Ascending aorta (tissue), 2 donors: ENCODE measurements around the gene COQ8A. TPM values are rescaled to one million over a fixed set of nuclear protein-coding genes. Genes with fewer than 3 reads are reported as not detected.

Experiments
- DNase-seq, 2 donors: peaks; one replicate each; pipeline ENCODE4 v3.0.0-alpha.2; 2019; ENCODE audit warnings: low spot score in 2 of 2
- H3K27ac ChIP-seq, 2 donors: fragments of 200-600 bp; sonication (generic); one replicate each; pipeline ENCODE4 v1.5.1; 2016 to 2017; ENCODE audit warnings: mild to moderate bottlenecking in 1 of 2
- H3K27me3 ChIP-seq: fragments of 200-600 bp; sonication (generic); one replicate; pipeline ENCODE4 v1.5.1; 2017
- H3K36me3 ChIP-seq, 2 donors: fragments of 200-600 bp; sonication (generic); one replicate each; pipeline ENCODE4 v1.5.1; 2016
- H3K4me1 ChIP-seq, 2 donors: fragments of 200-600 bp; sonication (generic); one replicate each; pipeline ENCODE4 v1.5.1; 2016 to 2017; ENCODE audit warnings: mild to moderate bottlenecking in 1 of 2
- H3K4me3 ChIP-seq, 2 donors: fragments of 200-600 bp; sonication (generic); one replicate each; pipeline ENCODE4 v1.5.1; 2016 to 2017; ENCODE audit warnings: mild to moderate bottlenecking in 1 of 2
- H3K9me3 ChIP-seq, 2 donors: fragments of 200-600 bp; sonication (generic); one replicate each; pipeline ENCODE4 v1.5.1; 2016
- intact Hi-C: fragments of 100-400 bp; cut with DNase I; formaldehyde crosslinking; loops from one replicate; pipeline ENCODE4 v1.15.1; 2023
- total RNA-seq: library from RNA; depleted of rRNA; stranded (reverse); fragments of >200 nt; gene quantifications from one replicate; pipeline ENCODE4 v1.1.0, GENCODE V29; 2016
- TF ChIP-seq, protein P1 (sequence below), 3 experiments: fragments of 200-600 bp in 2 of 3; fragments of 450-650 bp in 1 of 3; sonication (generic) in 2 of 3; IDR thresholded peaks; one replicate each; pipeline ENCODE4 v1.5.1; 2016 to 2019; ENCODE audit warnings: antibody characterized with exemption in 3 of 3, mild to moderate bottlenecking in 1 of 3, moderate library complexity in 1 of 3

COQ8A gene
- total RNA-seq, 1 donor from 2014 or later, result 42.4 TPM

DNA sequence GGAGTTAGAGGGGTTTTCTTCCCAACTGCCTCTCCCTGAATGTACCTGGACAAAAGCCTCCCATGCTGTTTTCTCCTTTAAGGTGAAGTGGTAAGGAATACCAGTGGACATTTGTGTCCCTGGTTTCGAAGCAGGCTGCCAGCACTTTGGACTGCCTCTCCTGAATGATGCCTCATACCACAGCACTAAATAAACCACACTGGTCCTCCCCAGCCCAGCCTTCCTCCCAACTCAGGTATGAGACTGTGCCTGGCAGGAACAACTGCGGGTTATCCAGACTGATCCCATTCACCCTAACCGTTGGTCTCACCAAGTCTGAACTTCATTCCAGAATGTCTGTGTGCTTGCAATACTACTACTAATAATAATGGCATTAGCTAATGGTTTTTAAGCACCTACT lies 9.3 kb downstream of the COQ8A start:
- Histone ChIP-seq H3K4me1 (no peaks in the 10 kb centered on the region), H3K9me3 (peaks cover 0 to 5% of the 10 kb centered on the region in 2 donors), H3K4me3 (no peak overlapping the region), H3K27me3 (no peaks in the 10 kb centered on the region), H3K27ac (no peak overlapping the region), H3K36me3 (no peaks in the 10 kb centered on the region)
- DNase-seq, result no peak
- TF ChIP-seq, protein P1, sequence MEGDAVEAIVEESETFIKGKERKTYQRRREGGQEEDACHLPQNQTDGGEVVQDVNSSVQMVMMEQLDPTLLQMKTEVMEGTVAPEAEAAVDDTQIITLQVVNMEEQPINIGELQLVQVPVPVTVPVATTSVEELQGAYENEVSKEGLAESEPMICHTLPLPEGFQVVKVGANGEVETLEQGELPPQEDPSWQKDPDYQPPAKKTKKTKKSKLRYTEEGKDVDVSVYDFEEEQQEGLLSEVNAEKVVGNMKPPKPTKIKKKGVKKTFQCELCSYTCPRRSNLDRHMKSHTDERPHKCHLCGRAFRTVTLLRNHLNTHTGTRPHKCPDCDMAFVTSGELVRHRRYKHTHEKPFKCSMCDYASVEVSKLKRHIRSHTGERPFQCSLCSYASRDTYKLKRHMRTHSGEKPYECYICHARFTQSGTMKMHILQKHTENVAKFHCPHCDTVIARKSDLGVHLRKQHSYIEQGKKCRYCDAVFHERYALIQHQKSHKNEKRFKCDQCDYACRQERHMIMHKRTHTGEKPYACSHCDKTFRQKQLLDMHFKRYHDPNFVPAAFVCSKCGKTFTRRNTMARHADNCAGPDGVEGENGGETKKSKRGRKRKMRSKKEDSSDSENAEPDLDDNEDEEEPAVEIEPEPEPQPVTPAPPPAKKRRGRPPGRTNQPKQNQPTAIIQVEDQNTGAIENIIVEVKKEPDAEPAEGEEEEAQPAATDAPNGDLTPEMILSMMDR (IDR thresholded peaks at IDR 0.05), result no peak
- intact Hi-C loops, result loop anchor here (10.0 kb wide), 1 partner anchor 375 kb away; no protein-coding TSS in a partner anchor

DNA sequence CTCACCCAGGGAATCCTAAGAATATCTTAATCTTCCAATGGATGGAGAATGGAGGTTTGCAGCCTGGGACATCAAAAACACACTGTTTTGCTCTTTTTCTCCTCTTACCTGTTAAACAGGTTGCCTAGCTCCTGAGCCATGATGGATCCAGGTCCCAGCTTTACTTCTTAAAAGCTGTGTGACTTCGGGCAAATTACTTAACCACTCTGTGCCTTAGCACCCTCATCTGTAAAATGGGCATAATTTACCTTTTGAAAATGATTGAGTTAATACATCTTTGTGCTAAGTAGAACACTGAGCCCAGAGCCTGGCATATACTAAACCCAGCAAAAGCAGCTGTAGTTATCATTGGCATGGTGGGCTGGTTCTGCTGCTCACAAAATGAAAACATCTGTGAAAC lies 10.2 kb downstream of the COQ8A start:
- H3K9me3 ChIP-seq, result peaks cover 0 to 5% of the 10 kb centered on the region in 2 donors
- TF ChIP-seq, protein P1 (IDR thresholded peaks at IDR 0.05), result no peak
- DNase-seq, result no peak
- H3K27ac ChIP-seq, result no peak overlapping the region
- no peaks in the 10 kb centered on the region for H3K36me3 ChIP-seq
- H3K4me1 ChIP-seq, result no peaks in the 10 kb centered on the region
- H3K27me3 ChIP-seq, result no peaks in the 10 kb centered on the region
- no peak overlapping the region for H3K4me3 ChIP-seq
- intact Hi-C loops, result no loop called here

DNA sequence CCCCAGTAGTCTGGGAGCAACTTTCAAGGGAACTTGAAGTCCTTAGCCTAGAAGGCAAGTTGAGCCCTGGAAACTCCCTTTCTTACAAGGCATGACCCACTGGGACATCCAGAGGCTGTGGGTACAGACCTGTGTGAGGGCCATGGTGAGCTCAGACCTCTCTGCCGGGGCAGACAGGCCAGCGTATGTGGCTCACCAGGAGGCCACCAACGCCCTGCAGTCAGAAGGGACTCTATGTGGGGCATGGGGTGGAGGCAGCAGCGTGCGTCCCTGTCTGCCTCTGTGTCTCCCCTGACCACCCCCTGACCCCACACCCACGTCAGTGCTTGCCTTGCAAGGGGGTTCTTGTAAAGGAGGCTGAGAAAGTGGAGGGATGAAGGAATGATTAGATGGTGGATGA lies 10.8 kb downstream of the COQ8A start:
- TF ChIP-seq, protein P1 (IDR thresholded peaks at IDR 0.05), result no peak
- Histone ChIP-seq H3K4me1 (no peaks in the 10 kb centered on the region), H3K9me3 (peaks cover 0 to 5% of the 10 kb centered on the region in 2 donors), H3K36me3 (no peaks in the 10 kb centered on the region), H3K4me3 (no peak overlapping the region), H3K27me3 (no peaks in the 10 kb centered on the region), H3K27ac (no peak overlapping the region)
- intact Hi-C loops, result no loop called here
- no peak for DNase-seq

DNA sequence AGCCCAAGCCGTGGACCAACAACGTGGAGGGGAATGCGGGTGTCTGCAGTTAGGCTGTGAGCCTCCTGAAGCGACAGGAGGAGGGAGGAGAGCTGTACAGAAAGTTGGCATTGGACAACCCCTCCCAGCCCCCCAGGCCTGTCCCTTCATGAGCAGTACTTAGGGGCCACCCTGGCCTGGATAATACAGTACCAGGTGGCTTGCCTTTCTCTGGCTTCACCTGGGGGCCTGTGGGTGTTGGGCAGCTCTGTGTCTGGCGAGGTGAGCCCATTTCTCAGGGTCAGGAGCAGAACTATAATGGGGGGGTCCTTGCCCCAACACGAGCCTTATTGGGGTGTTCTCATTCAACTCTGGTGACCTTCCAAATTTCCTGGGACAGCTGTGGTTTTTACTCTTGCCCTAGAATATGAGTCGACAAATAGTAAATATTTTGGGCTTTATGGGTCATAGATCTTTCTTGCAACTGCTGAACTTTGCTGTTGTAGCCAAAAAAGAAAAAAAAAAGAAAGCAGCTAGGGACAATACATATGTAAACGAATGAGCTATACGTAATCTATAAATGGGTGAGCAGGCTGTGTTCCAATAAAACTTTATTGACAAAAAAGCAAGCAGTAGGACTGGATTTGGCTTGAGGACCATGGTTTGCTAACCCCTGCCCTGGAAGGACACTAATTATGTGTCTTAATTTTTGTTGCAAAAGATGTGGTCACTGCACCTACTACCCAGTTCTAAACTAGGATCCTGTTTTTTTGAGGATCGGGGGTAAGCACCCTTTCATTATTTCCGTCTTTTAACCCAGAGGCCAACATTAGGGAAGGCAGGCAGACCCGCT lies 11.4 kb downstream of the COQ8A start:
- DNase-seq, result peak in 1 of 2 donors; percentile 45
- no peaks in the 10 kb centered on the region for H3K4me1 ChIP-seq
- no peak overlapping the region for H3K27ac ChIP-seq
- no peaks in the 10 kb centered on the region for H3K36me3 ChIP-seq
- peaks cover 0 to 5% of the 10 kb centered on the region in 2 donors for H3K9me3 ChIP-seq
- H3K27me3 ChIP-seq, result no peaks in the 10 kb centered on the region
- H3K4me3 ChIP-seq, result no peak overlapping the region
- intact Hi-C loops, result no loop called here
- TF ChIP-seq, protein P1 (IDR thresholded peaks at IDR 0.05), result no peak

DNA sequence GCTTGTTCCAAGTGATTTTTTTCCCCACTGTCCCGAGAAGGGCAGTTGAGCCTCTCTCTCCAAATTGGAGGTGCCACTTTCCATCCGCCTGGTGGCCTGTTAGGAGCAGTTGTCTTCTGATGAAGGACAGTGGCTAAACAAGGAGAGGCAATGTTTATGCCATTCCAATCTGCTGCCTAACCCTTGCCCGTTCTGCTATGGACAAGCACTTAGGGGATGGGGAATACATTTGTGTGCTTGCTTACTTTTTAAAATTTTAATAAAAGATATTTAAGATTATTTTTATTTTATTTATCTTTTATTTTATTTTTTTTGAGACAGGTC lies 12.0 kb downstream of the COQ8A start:
- DNase-seq, result no peak
- no peaks in the 10 kb centered on the region for H3K36me3 ChIP-seq
- H3K4me1 ChIP-seq, result no peaks in the 10 kb centered on the region
- no peak overlapping the region for H3K27ac ChIP-seq
- peaks cover 0 to 5% of the 10 kb centered on the region in 2 donors for H3K9me3 ChIP-seq
- H3K4me3 ChIP-seq, result no peak overlapping the region
- no peaks in the 10 kb centered on the region for H3K27me3 ChIP-seq
- intact Hi-C loops, result no loop called here
- TF ChIP-seq, protein P1 (IDR thresholded peaks at IDR 0.05), result no peak
